ENCODE data around the gene TOP3A.
A peak's percentile ranks its signal among the peaks of the same experiment; 100 is the strongest.

Gene TOP3A

DNA sequence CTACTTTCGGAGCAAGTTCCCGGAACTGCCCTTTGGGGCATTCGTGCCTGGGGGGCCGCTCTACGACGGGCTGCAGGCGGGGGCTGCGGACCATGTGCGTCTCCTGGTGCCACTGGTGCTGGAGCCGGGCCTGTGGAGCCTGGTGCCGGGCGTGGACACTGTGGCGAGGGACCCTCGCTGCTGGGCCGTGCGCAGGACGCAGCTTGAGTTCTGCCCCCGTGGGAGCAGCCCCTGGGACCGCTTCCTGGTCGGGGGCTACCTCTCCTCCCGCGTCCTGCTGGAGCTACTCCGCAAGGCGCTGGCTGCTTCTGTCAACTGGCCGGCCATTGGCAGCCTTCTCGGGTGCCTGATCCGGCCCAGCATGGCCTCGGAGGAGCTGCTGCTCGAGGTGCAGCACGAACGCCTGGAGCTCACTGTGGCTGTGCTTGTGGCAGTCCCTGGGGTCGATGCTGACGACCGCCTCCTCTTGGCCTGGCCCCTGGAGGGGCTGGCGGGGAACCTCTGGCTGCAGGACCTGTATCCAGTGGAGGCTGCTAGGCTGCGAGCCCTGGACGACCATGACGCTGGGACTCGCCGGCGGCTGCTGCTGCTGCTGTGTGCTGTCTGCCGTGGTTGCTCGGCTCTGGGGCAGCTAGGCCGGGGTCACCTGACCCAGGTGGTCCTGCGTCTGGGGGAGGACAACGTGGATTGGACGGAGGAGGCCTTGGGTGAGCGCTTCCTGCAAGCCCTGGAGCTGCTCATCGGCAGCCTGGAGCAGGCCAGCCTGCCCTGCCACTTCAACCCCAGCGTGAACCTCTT, 50.7 kb downstream of the TOP3A start:
- Histone ChIP-seq H3K4me1 (ENCODE audit: control insufficient read depth, insufficient read depth, low read length) (peaks cover 2% of the 10 kb centered on the region), H3K4me3 (ENCODE audit: low read depth, low read length) (no peak overlapping the region), H3K27me3 (ENCODE audit: control insufficient read depth, insufficient read depth, low read length) (no peaks in the 10 kb centered on the region), H3K9me3 (ENCODE audit: control insufficient read depth, insufficient read depth, low read length) (no peaks in the 10 kb centered on the region), H3K9ac (ENCODE audit: low read depth, low read length) (no peak overlapping the region), H3K36me3 (ENCODE audit: control insufficient read depth, insufficient read depth, low read length) (peaks cover 24% of the 10 kb centered on the region)

DNA sequence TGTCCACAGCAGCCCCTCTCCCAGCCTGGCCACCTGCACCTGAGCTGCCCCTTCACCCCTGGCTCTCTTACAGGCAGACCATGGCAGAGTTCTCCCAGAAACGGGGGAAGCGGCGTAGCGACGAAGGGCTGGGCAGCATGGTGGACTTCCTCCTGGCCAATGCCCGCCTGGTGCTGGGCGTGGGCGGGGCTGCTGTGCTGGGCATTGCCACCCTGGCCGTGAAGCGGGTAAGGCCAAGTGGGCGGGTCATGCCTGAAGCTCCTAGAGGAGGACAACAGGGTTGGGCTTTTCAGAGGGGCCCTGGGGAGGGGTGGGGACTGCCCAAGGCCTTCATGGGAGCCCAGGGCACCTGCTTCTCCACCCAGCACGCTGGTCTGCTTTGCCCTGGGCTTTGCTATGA, 52.2 kb downstream of the TOP3A start:
- Histone ChIP-seq H3K36me3 (ENCODE audit: control insufficient read depth, insufficient read depth, low read length) (peaks cover 24% of the 10 kb centered on the region), H3K4me1 (ENCODE audit: control insufficient read depth, insufficient read depth, low read length) (no peaks in the 10 kb centered on the region), H3K27me3 (ENCODE audit: control insufficient read depth, insufficient read depth, low read length) (no peaks in the 10 kb centered on the region), H3K9ac (ENCODE audit: low read depth, low read length) (no peak overlapping the region), H3K9me3 (ENCODE audit: control insufficient read depth, insufficient read depth, low read length) (no peaks in the 10 kb centered on the region), H3K4me3 (ENCODE audit: low read depth, low read length) (no peak overlapping the region)

DNA sequence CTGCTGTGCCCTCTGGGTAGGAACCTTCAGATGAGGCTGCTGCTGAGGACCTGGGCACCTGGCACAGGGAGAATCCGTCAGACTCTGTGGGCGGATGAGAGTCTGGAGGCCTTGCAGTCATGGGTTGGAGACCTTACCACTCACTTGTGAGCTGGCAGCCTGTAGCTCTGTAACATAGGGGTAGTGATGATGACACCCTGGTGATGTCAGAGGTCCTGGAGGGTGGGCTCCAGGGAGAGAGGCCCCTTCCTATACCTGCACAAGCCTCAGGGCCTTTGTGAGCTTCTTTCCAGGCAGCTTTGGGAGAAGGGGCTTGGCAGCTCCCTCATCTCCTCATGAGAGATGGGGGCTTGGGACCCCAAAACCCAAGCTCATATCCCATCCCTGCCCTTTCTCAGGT, 52.7 kb downstream of the TOP3A start:
- Histone ChIP-seq H3K36me3 (ENCODE audit: control insufficient read depth, insufficient read depth, low read length) (peaks cover 24% of the 10 kb centered on the region), H3K27me3 (ENCODE audit: control insufficient read depth, insufficient read depth, low read length) (no peaks in the 10 kb centered on the region), H3K9me3 (ENCODE audit: control insufficient read depth, insufficient read depth, low read length) (no peaks in the 10 kb centered on the region), H3K9ac (ENCODE audit: low read depth, low read length) (no peak overlapping the region), H3K4me1 (ENCODE audit: control insufficient read depth, insufficient read depth, low read length) (peaks cover under 1% of the 10 kb centered on the region), H3K4me3 (ENCODE audit: low read depth, low read length) (no peak overlapping the region)

DNA sequence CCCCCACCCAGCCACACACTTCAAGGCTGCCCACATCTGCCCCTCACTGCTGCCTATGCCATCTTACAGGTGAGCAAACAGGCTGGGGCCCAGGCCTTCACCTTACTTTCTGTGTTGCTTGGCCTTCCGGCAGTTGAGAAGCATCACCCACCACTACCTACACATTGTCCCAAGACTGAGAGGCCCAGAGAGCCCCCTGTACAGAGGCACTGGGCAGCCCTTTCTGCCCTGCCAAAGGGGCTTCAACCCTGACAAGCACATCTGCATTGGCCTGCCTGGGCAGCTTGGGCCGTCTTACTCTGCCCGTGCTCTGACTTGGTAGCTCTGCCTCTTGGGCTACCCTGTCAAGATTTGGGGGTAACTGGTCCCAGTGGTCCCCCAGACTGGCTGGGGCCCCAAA, 53.1 kb downstream of the TOP3A start:
- peaks cover 4% of the 10 kb centered on the region for H3K4me1 ChIP-seq (ENCODE audit: control insufficient read depth, insufficient read depth, low read length)
- no peaks in the 10 kb centered on the region for H3K9me3 ChIP-seq (ENCODE audit: control insufficient read depth, insufficient read depth, low read length)
- H3K4me3 ChIP-seq (ENCODE audit: low read depth, low read length): peak overlapping the region; percentile 90
- peaks cover 24% of the 10 kb centered on the region for H3K36me3 ChIP-seq (ENCODE audit: control insufficient read depth, insufficient read depth, low read length)
- H3K9ac ChIP-seq (ENCODE audit: low read depth, low read length): no peak overlapping the region
- H3K27me3 ChIP-seq (ENCODE audit: control insufficient read depth, insufficient read depth, low read length): no peaks in the 10 kb centered on the region

DNA sequence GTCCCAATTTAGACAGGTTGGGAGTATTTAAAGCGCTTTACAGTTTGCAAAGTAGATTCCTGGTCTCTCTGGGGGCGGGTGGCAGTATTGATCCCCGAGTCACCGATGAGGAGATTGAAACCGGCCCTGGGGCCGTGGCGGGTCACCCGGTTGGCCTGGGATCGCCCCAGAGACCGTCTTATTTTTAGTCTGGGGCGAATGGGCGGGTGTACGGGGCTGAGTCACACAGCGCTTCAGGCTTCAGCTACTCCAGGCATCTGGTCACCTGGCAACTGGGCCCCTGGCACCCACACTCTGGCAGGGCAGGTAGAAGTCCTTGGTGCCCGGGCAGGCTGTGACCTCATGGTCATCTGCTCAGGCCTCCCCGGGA, 53.7 kb downstream of the TOP3A start:
- Histone ChIP-seq H3K36me3 (ENCODE audit: control insufficient read depth, insufficient read depth, low read length) (peaks cover 27% of the 10 kb centered on the region), H3K4me1 (ENCODE audit: control insufficient read depth, insufficient read depth, low read length) (peaks cover 4% of the 10 kb centered on the region), H3K9ac (ENCODE audit: low read depth, low read length) (peak overlapping the region; percentile 90), H3K9me3 (ENCODE audit: control insufficient read depth, insufficient read depth, low read length) (no peaks in the 10 kb centered on the region), H3K4me3 (ENCODE audit: low read depth, low read length) (peak overlapping the region; percentile 90), H3K27me3 (ENCODE audit: control insufficient read depth, insufficient read depth, low read length) (no peaks in the 10 kb centered on the region)

DNA sequence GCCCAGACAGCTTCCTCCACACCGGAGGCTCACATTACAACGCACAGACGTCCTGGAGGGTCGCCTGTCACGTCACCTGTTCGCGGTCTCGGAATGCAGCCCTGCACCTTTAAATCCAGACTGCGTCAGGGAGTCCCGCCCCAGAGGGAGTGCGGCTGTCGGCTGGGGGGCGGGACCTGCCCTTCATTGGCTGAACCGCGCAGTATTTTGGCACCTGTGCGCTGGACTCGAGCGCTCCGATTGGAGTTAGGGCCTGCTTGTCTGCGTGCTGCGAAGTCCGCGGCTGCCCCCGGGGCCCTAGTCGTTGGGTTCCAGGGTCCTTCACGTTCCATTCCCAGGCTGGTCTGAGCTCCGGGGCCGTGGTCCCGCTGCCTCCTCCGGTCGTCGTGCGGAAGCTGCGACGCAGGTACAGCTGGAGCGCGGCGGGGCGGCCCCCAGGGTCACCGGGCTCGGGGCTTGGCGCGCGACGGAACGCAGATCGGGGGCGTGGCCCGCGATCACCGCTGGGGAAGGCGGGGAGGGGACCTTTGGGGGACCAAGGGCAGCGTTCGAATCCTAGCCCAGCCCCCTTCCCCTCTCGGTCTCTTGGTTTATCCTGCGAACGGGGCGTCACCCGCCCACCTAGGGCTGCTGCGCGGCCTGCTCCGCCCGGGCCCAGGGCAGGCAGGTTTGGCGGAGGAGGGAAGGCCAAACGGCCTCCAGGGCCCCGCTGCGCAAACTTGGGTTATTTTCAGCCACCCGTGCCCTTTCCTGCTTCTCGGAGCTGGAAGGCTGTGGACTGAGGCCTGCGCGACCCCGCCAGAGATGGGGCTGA, 54.3 kb downstream of the TOP3A start, which contains the start of gene MIEF2:
Gene MIEF2, plus strand, starts transcription at position 331 of the 814 bp plus-strand sequence. CDS start 2,059 bp downstream, outside the sequence.
- Histone ChIP-seq H3K36me3 (ENCODE audit: control insufficient read depth, insufficient read depth, low read length) (peaks cover 31% of the 10 kb centered on the region), H3K9ac (ENCODE audit: low read depth, low read length) (peak within 1 kb of the TSS; percentile 90), H3K27me3 (ENCODE audit: control insufficient read depth, insufficient read depth, low read length) (no peaks in the 10 kb centered on the region), H3K4me3 (ENCODE audit: low read depth, low read length) (peak within 1 kb of the TSS; percentile 90), H3K9me3 (ENCODE audit: control insufficient read depth, insufficient read depth, low read length) (no peaks in the 10 kb centered on the region), H3K4me1 (ENCODE audit: control insufficient read depth, insufficient read depth, low read length) (peaks cover 4% of the 10 kb centered on the region)

DNA sequence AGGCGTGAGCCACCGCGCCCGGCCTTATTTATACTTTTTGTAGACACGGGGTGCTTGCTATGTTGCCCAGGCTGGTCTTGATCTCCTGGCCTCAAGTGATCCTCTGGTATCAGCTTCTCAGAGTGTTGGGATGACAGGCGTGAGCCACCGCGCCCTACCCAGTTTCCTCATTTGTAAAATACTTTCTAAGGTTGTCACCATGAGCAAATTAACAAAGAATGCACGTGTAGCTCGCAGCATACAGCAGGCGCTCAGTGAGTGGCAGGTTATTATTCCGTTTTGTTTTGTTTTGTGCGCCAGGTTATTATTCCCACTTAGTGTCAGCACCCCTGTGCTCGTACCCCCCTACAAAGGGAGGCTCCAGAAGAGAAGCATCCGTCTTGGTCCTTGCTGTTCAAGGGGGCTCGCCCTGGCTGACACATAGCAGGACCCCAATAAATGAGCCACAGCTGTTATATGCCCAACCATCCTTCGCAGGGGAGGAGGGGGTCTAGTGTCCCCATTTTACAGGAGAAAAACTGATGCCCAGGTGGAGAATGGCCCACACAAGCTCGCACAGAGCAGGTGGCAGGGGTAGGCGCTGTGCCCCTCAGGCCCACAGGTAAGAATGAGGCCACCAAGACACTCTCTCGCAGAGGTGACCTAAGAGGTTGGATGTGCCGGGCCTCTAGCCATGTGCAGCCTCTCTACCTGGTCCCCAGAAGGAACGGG, 55.0 kb downstream of the TOP3A start:
- Histone ChIP-seq H3K36me3 (ENCODE audit: control insufficient read depth, insufficient read depth, low read length) (peaks cover 32% of the 10 kb centered on the region), H3K9ac (ENCODE audit: low read depth, low read length) (no peak overlapping the region), H3K27me3 (ENCODE audit: control insufficient read depth, insufficient read depth, low read length) (no peaks in the 10 kb centered on the region), H3K4me1 (ENCODE audit: control insufficient read depth, insufficient read depth, low read length) (peaks cover 4% of the 10 kb centered on the region), H3K4me3 (ENCODE audit: low read depth, low read length) (peak overlapping the region; percentile 90), H3K9me3 (ENCODE audit: control insufficient read depth, insufficient read depth, low read length) (no peaks in the 10 kb centered on the region)

DNA sequence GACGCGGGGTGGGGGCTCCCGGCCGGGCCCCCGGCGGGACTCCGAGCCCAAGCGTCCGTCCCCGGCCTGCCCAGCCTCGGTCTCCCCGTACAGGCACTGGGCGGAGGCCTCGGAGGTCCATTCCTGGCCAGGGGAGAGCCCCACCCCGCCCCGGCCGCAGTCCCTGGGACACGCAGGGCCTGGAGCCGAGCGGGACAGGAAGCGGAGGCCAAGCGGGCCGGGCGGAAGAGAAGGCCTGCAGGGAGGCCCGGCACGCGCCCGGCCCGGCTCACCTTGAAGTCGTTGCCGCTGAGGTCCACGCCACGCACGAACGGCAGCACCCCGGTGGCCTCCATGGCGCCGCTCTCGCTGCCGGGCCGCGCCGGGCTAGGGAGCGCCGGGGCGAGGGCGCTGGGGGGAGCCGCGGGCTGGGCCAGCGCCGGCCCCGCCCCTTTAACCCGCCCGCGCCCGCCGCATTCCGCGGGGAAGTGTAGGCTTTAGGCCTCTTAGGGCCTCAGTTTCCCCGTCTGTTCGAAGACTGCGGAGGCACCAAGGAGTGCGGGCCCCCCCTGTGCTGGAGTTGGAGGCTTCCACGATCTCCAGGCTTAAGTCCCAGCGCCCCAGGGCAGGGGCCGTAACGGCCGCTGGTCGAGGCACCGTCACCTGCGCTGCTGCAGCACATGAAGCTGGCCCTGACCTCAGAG, 56.3 kb downstream of the TOP3A start, which contains the start of gene FLII:
Gene FLII, minus strand, starts transcription at position 383 of the 683 bp plus-strand sequence. Its CDS starts 48 bp downstream, at position 335.
- peaks cover 32% of the 10 kb centered on the region for H3K36me3 ChIP-seq (ENCODE audit: control insufficient read depth, insufficient read depth, low read length)
- peaks cover 4% of the 10 kb centered on the region for H3K4me1 ChIP-seq (ENCODE audit: control insufficient read depth, insufficient read depth, low read length)

DNA sequence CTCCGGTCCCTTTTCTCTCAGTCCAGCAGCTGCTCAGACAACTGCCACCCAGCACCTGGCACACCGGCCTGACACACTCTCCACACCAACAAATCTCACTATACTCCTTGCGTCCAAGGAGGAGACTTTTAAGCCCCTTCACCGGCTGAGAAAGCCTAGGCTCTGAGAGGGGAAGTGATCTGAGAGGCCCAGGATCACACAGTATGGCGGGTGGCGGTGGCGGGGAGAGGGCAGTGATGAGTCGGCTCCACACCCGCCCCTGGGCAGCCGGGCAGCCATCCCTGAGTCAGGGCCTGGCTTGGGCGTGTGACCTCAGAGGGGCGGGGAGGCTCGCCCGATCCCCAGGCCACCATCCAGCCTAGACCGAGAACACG, 56.8 kb downstream of the TOP3A start:
- H3K36me3 ChIP-seq (ENCODE audit: control insufficient read depth, insufficient read depth, low read length): peaks cover 32% of the 10 kb centered on the region
- H3K4me1 ChIP-seq (ENCODE audit: control insufficient read depth, insufficient read depth, low read length): peaks cover 4% of the 10 kb centered on the region
- peak overlapping the region; percentile 80 for H3K4me3 ChIP-seq (ENCODE audit: low read depth, low read length)
- peak overlapping the region; percentile 61 for H3K9ac ChIP-seq (ENCODE audit: low read depth, low read length)
- H3K9me3 ChIP-seq (ENCODE audit: control insufficient read depth, insufficient read depth, low read length): no peaks in the 10 kb centered on the region
- H3K27me3 ChIP-seq (ENCODE audit: control insufficient read depth, insufficient read depth, low read length): no peaks in the 10 kb centered on the region

More for the DNA sequence above, 56.3 kb downstream of the TOP3A start, which contains the start of gene FLII:
- Histone ChIP-seq H3K4me3 (ENCODE audit: low read depth, low read length) (peak within 1 kb of the TSS; percentile 80), H3K9me3 (ENCODE audit: control insufficient read depth, insufficient read depth, low read length) (no peaks in the 10 kb centered on the region), H3K9ac (ENCODE audit: low read depth, low read length) (peak within 1 kb of the TSS; percentile 61), H3K27me3 (ENCODE audit: control insufficient read depth, insufficient read depth, low read length) (no peaks in the 10 kb centered on the region)

DNA sequence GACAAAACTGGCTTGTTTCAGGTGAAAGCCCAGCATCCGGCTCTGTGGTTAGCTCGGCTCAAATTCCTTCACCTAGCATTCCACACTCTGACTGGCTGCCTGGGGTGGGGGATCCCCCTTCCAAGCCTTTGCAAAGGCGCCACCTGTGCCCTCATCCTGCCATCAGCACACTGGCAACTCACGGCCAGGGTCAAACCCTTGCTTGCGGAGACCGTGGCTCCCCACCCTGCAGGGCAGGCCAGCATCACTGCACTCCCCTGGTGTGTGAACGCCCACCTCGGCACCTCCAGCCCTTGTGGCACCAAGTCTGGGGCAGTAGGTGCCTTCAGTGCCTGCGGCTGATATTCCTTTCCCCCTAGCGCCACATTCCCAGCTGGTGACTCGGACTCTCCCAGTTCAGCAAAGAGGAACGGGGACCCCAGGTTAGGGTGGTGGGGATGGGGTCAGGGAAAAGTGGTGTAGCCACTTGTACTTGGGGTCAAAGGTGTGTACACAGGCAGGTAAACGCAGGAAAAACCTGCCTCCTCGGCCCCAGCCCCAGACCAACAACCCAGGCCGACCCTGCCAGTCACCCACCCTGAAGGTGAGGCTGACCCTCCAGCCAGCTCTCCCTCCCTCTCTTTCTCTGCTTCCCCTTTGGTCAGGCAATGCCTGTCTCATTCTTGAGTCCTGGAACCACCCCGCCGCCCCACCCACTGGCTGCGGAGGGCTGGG, 57.4 kb downstream of the TOP3A start:
- no peaks in the 10 kb centered on the region for H3K27me3 ChIP-seq (ENCODE audit: control insufficient read depth, insufficient read depth, low read length)

More for the DNA sequence above, 57.4 kb downstream of the TOP3A start:
- H3K4me1 ChIP-seq (ENCODE audit: control insufficient read depth, insufficient read depth, low read length): peaks cover 4% of the 10 kb centered on the region
- peaks cover 37% of the 10 kb centered on the region for H3K36me3 ChIP-seq (ENCODE audit: control insufficient read depth, insufficient read depth, low read length)
- peak overlapping the region; percentile 80 for H3K4me3 ChIP-seq (ENCODE audit: low read depth, low read length)
- H3K9ac ChIP-seq (ENCODE audit: low read depth, low read length): peak overlapping the region; percentile 61
- no peaks in the 10 kb centered on the region for H3K9me3 ChIP-seq (ENCODE audit: control insufficient read depth, insufficient read depth, low read length)

Measured in iPS-15b (cell line).